Upper lobe of left lung (tissue), 6 donors: ENCODE results near the gene VPS13D. TPM values are rescaled to one million over a fixed set of nuclear protein-coding genes. Genes with fewer than 3 reads are reported as not detected.

Experiments used
- ATAC-seq, 2 donors: fragments of 200-7000 bp; cut with Tn5 transposase; one replicate each; pipeline ENCODE4 v1.9.1; 2022; ENCODE audit warnings: mild to moderate bottlenecking in 2 of 2, moderate library complexity in 2 of 2; ENCODE audit not compliant: low FRiP score in 2 of 2
- DNase-seq, 2 donors: peaks; one replicate each; pipeline ENCODE4 v3.0.0-alpha.2; 2019 to 2020
- H3K27ac ChIP-seq, 4 donors: fragments of 200-600 bp; sonication (generic); one replicate each; pipeline ENCODE4 v1.5.1; 2016 to 2019
- H3K27me3 ChIP-seq, 4 donors: fragments of 200-600 bp; sonication (generic); one replicate each; pipeline ENCODE4 v1.5.1; 2017 to 2019
- H3K36me3 ChIP-seq, 4 donors: fragments of 200-600 bp; sonication (generic); one replicate each; pipeline ENCODE4 v1.5.1; 2016 to 2019
- H3K4me1 ChIP-seq, 4 donors: fragments of 200-600 bp; sonication (generic); one replicate each; pipeline ENCODE4 v1.5.1; 2018 to 2019
- H3K4me3 ChIP-seq, 4 donors: fragments of 200-600 bp; sonication (generic); one replicate each; pipeline ENCODE4 v1.5.1; 2017 to 2019; ENCODE audit warnings: mild to moderate bottlenecking in 2 of 4, moderate library complexity in 1 of 4
- H3K9me3 ChIP-seq, 4 donors: fragments of 200-600 bp; sonication (generic); one replicate each; pipeline ENCODE4 v1.5.1; 2018 to 2019
- EP300 ChIP-seq, 4 donors: sonication (generic); formaldehyde crosslinking; IDR thresholded peaks; one replicate each; pipeline ENCODE4 v1.5.1; 2017; ENCODE audit warnings: antibody characterized with exemption in 4 of 4, control low read depth in 2 of 4
- POLR2A ChIP-seq, 4 donors: fragments of 450-650 bp; IDR thresholded peaks; one replicate each; pipeline ENCODE4 v1.5.1; 2016 to 2017; ENCODE audit warnings: antibody characterized with exemption in 4 of 4, mild to moderate bottlenecking in 2 of 4
- POLR2AphosphoS5 ChIP-seq, 2 donors: sonication (generic); formaldehyde crosslinking; IDR thresholded peaks; one replicate each; pipeline ENCODE4 v1.5.1; 2017; ENCODE audit warnings: antibody characterized with exemption in 2 of 2
- WGBS, 2 donors: methylation state at CpG; one replicate each; pipeline ENCODE4 v1.1.5; 2017 to 2018; 5-methylcytosine and 5-hydroxymethylcytosine counted together
- total RNA-seq, 6 donors: library from RNA; depleted of rRNA in 4 of 6; stranded (reverse); fragments of >200 nt in 4 of 6; gene quantifications; one replicate each; pipeline versions ENCODE4 v1.1.0 to v1.2.1, GENCODE V29; 2016 to 2021
- TF ChIP-seq, protein P1 (sequence below), 6 experiments: fragments of 450-650 bp in 4 of 6; fragments of 200-600 bp in 2 of 6; sonication (generic) in 2 of 6; IDR thresholded peaks; one replicate each; pipeline ENCODE4 v1.5.1; 2016 to 2019; ENCODE audit warnings: antibody characterized with exemption in 6 of 6
- donor health status: DM: no; HTN: no; CAD: no; lungs with moderate emphysema.
- donor health status: DM: no; HTN: yes; CAD: no; lungs with severe emphysema.

Gene VPS13D
- total RNA-seq, 6 donors from 2014 or later = 54.9 to 181 (median 87.9) TPM

DNA sequence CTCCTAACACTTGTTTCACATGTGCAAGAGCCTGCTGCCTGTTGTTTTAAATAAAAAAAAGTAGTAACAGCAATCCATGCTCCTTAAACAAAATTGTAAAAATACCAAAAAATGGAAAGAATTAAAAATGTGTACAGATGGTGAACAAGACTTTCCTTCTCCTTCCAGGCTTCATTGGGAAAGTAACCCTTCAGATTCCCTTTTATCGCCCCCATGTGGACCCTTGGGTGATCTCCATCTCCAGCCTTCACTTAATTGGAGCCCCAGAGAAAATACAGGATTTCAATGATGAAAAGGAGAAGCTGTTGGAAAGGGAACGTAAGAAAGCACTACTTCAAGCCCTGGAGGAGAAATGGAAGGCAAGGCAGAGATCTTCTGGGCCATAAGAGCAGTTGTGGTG, 14.2 kb downstream of the VPS13D start:
- TF ChIP-seq POLR2AphosphoS5 (IDR thresholded peaks at IDR 0.05) (no peak), EP300 (IDR thresholded peaks at IDR 0.05) (no peak), POLR2A (IDR thresholded peaks at IDR 0.05) (no peak)
- Histone ChIP-seq H3K27me3 (no peaks in the 10 kb centered on the region), H3K36me3 (peaks cover 23 to 70% (median 38%) of the 10 kb centered on the region in 4 donors), H3K4me1 (peaks cover 0 to 4% (median 0%) of the 10 kb centered on the region in 4 donors), H3K4me3 (no peak overlapping the region), H3K27ac (no peak overlapping the region), H3K9me3 (no peaks in the 10 kb centered on the region)
- no peak for DNase-seq
- no peak for ATAC-seq
- WGBS, 2 donors = 67 to 79% methylated on average over 2 of the region's 2 CpGs

DNA sequence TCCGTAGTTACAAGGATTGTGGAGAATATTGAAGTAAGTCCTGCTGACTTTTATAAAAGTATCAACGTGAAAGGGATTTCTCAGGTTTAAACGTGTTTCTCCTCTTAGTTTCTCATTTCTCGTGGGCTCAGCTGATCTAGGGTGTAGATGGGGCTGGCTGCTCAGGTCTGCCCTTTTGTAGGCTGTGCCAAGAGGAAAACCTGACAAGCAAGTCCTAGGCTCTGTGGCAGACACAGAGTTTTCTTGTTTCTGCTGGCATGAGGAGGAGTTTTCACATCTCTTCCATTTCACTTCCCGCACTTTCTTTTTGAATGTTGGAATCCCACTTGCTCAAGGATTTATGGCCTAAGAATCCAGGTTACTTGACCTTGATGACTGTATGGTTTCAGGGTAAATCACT, 14.8 kb downstream of the VPS13D start:
- ATAC-seq (no peak), DNase-seq (no peak)
- no peaks in the 10 kb centered on the region for H3K27me3 ChIP-seq
- no peaks in the 10 kb centered on the region for H3K9me3 ChIP-seq
- TF ChIP-seq, protein P1, sequence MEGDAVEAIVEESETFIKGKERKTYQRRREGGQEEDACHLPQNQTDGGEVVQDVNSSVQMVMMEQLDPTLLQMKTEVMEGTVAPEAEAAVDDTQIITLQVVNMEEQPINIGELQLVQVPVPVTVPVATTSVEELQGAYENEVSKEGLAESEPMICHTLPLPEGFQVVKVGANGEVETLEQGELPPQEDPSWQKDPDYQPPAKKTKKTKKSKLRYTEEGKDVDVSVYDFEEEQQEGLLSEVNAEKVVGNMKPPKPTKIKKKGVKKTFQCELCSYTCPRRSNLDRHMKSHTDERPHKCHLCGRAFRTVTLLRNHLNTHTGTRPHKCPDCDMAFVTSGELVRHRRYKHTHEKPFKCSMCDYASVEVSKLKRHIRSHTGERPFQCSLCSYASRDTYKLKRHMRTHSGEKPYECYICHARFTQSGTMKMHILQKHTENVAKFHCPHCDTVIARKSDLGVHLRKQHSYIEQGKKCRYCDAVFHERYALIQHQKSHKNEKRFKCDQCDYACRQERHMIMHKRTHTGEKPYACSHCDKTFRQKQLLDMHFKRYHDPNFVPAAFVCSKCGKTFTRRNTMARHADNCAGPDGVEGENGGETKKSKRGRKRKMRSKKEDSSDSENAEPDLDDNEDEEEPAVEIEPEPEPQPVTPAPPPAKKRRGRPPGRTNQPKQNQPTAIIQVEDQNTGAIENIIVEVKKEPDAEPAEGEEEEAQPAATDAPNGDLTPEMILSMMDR (IDR thresholded peaks at IDR 0.05) = no peak
- TF ChIP-seq POLR2A (IDR thresholded peaks at IDR 0.05) (no peak), EP300 (IDR thresholded peaks at IDR 0.05) (no peak), POLR2AphosphoS5 (IDR thresholded peaks at IDR 0.05) (no peak)
- peaks cover 0 to 4% (median 0%) of the 10 kb centered on the region in 4 donors for H3K4me1 ChIP-seq
- peaks cover 28 to 75% (median 42%) of the 10 kb centered on the region in 4 donors for H3K36me3 ChIP-seq
- WGBS, 2 donors = 85 to 86% methylated on average over 5 of the region's 5 CpGs
- no peak overlapping the region for H3K4me3 ChIP-seq
- H3K27ac ChIP-seq = no peak overlapping the region

DNA sequence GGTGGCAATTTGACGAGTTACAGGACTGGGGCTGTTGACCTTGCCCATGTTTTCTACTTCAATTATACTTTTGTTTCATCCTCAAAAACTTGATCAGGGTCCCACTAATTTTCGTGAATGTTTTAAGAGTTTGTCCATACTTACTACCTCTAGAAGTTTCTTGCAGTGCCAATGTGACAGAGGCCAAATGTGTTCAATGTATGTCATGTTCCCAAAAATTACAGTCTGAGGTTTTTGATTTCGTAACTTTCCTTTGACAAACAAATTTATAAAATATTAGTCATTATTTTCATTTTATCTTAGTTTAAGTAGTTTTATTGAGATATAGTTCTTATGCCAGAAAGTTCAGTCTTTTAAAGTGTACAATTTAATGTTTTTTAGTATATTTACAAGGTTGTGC, 15.3 kb downstream of the VPS13D start:
- WGBS, 2 donors = 87 to 91% methylated on average over 3 of the region's 3 CpGs
- TF ChIP-seq, protein P1 (IDR thresholded peaks at IDR 0.05) = no peak
- TF ChIP-seq POLR2A (IDR thresholded peaks at IDR 0.05) = no peak
- no peak for TF ChIP-seq EP300 (IDR thresholded peaks at IDR 0.05)
- no peak for TF ChIP-seq POLR2AphosphoS5 (IDR thresholded peaks at IDR 0.05)
- DNase-seq (no peak), ATAC-seq (no peak)
- Histone ChIP-seq H3K4me3 (no peak overlapping the region), H3K4me1 (peaks cover 0 to 4% (median 0%) of the 10 kb centered on the region in 4 donors), H3K27me3 (no peaks in the 10 kb centered on the region), H3K27ac (no peak overlapping the region), H3K36me3 (peaks cover 33 to 80% (median 47%) of the 10 kb centered on the region in 4 donors), H3K9me3 (no peaks in the 10 kb centered on the region)

DNA sequence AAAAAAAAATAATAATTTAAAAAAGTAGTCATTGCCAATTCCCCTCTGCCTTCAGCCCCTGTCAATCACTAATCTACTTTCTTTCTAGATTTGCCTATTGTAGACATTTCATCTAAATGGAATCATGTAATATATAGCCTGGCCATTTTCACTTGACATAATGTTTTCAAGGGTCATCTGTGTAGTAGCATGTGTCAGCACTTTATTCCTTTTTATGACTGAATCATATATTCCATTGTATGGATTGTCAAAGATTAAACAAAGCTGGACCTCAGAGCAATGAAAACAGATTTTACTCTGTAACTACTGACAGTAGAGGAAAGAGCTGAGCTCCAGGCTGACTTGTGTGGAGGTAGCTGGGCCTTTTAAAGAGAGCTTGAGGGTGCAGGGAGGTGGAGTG, 15.9 kb downstream of the VPS13D start:
- H3K4me1 ChIP-seq = peaks cover 0 to 4% (median 0%) of the 10 kb centered on the region in 4 donors
- TF ChIP-seq POLR2AphosphoS5 (IDR thresholded peaks at IDR 0.05) (no peak), POLR2A (IDR thresholded peaks at IDR 0.05) (no peak)
- no peak for ATAC-seq
- H3K27me3 ChIP-seq = no peaks in the 10 kb centered on the region
- no peak for DNase-seq
- no peaks in the 10 kb centered on the region for H3K9me3 ChIP-seq
- peaks cover 36 to 86% (median 52%) of the 10 kb centered on the region in 4 donors for H3K36me3 ChIP-seq
- no peak overlapping the region for H3K4me3 ChIP-seq
- H3K27ac ChIP-seq = peak overlapping the region in 1 of 4 donors; percentile 38

DNA sequence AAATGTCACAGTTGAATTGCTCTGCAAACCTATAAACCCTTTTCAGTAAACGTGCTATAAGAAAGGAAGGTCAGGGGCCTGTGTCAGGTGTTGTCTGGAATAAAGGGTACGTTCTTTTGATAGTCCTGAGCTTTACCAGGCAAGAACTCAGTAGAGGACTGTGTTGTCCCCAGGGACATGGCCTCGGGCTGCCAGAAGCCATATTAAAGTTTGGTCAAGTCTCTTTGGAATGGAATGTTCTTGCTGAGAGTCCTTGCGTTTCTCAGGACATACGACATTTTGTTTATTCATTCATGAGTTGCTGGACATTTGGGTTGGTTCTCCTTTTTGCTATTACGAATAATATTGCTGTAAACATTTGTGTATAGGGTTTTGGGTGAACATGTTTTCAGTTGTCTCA, 16.8 kb downstream of the VPS13D start:
- H3K36me3 ChIP-seq = peaks cover 37 to 85% (median 56%) of the 10 kb centered on the region in 4 donors
- no peak for DNase-seq
- no peak overlapping the region for H3K4me3 ChIP-seq
- WGBS, 2 donors = 79 to 83% methylated on average over 6 of the region's 6 CpGs
- peaks cover 0 to 4% (median 0%) of the 10 kb centered on the region in 4 donors for H3K4me1 ChIP-seq
- H3K9me3 ChIP-seq = no peaks in the 10 kb centered on the region
- no peaks in the 10 kb centered on the region for H3K27me3 ChIP-seq
- TF ChIP-seq, protein P1 (IDR thresholded peaks at IDR 0.05) = no peak
- no peak for TF ChIP-seq POLR2A (IDR thresholded peaks at IDR 0.05)
- no peak for TF ChIP-seq EP300 (IDR thresholded peaks at IDR 0.05)
- no peak for TF ChIP-seq POLR2AphosphoS5 (IDR thresholded peaks at IDR 0.05)
- peak overlapping the region in 2 of 4 donors; percentile 18 to 38 for H3K27ac ChIP-seq
- no peak for ATAC-seq

DNA sequence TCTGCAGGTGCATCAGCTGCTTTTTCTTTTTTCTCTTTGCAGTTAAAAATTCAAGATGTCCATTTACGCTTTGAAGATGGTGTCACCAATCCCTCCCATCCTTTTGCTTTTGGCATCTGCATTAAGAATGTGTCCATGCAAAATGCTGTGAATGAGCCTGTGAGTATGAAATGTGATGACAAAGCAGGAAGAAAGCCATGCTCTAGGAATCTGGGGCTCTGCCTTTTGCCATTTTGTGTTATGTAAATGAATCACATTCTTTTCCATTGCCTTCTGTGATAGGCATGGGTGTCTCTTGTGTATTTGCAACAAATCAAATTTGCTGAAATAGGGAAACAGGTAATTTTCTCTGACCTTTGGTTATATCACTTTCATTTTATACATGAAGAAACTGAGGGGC, 19.4 kb downstream of the VPS13D start:
- DNase-seq = no peak
- Histone ChIP-seq H3K4me1 (peaks cover 0 to 4% (median 0%) of the 10 kb centered on the region in 4 donors), H3K27me3 (no peaks in the 10 kb centered on the region), H3K4me3 (no peak overlapping the region), H3K27ac (no peak overlapping the region), H3K36me3 (peaks cover 39 to 91% (median 63%) of the 10 kb centered on the region in 4 donors), H3K9me3 (no peaks in the 10 kb centered on the region)
- TF ChIP-seq POLR2A (IDR thresholded peaks at IDR 0.05) (no peak), POLR2AphosphoS5 (IDR thresholded peaks at IDR 0.05) (no peak), EP300 (IDR thresholded peaks at IDR 0.05) (no peak)
- TF ChIP-seq, protein P1 (IDR thresholded peaks at IDR 0.05) = no peak
- ATAC-seq = no peak
- 95 to 97% methylated on average over 1 of the region's 1 CpG for WGBS, 2 donors
